Pancreas (tissue), 10 donors: ENCODE results near the gene LTK. TPM values are rescaled to one million over a fixed set of nuclear protein-coding genes. Genes with fewer than 3 reads are reported as not detected.

ENCODE experiments used
- ATAC-seq, 4 donors: fragments of 200-7000 bp; cut with Tn5 transposase; one replicate each; pipeline versions ENCODE4 v1.8.0 to v1.9.1; 2020; ENCODE audit warnings: mild to moderate bottlenecking in 4 of 4, moderate library complexity in 4 of 4
- DNase-seq, 6 donors: peaks; one replicate each; pipeline ENCODE4 v3.0.0-alpha.2; 2020
- FAIRE-seq: peaks from 2 replicates; lab custom pipeline; 2012; peaks lifted over from hg19 to GRCh38; lab: Jason Lieb, UNC
- H3K27ac ChIP-seq, 4 donors: fragments of 200-600 bp; sonication (generic); 1 replicate in 3 of 4; 2 replicates in 1 of 4; pipeline versions ENCODE4 v1.5.0 to v1.8.0; 2020
- H3K27me3 ChIP-seq, 4 donors: fragments of 200-600 bp; one replicate each; pipeline ENCODE4 v1.8.0; 2021
- H3K36me3 ChIP-seq, 3 donors: fragments of 200-600 bp; sonication (generic) in 1 of 3; one replicate each; pipeline versions ENCODE4 v1.5.0 to v1.8.0; 2020 to 2021
- H3K4me1 ChIP-seq, 3 donors: fragments of 200-600 bp; one replicate each; pipeline ENCODE4 v1.8.0; 2021
- H3K4me3 ChIP-seq, 4 donors: fragments of 200-600 bp; sonication (generic) in 2 of 4; one replicate each; pipeline versions ENCODE4 v1.5.0 to v1.8.0; 2020 to 2021
- H3K9me3 ChIP-seq, 4 donors: fragments of 200-600 bp; one replicate each; pipeline ENCODE4 v1.8.0; 2021
- WGBS, 2 donors: extraction: QIAGEN DNeasy Blood & Tissue Kit; methylation state at CpG; one replicate each; pipeline ENCODE4 v1.1.7; 2013; 5-methylcytosine and 5-hydroxymethylcytosine counted together
- intact Hi-C, 3 donors: fragments of 100-400 bp; cut with DNase I; formaldehyde crosslinking; loops; one replicate each; pipeline versions ENCODE4 v1.11.1 to v1.14.2; 2022
- polyA plus RNA-seq, 2 donors: library from polyadenylated mRNA; stranded (reverse); fragments of 200-250 nt; gene quantifications; one replicate each; pipeline ENCODE4 v1.2.3, GENCODE V29; 2013
- total RNA-seq, 6 donors: library from RNA; stranded (reverse); fragmentation: NEBNext Ultra II Directional in 4 of 6; extraction: Animal tissue kit (Norgen Biotek cat#: 25700) in 4 of 6; gene quantifications; one replicate each; pipeline versions ENCODE4 v1.2.1 to v1.2.4, GENCODE V29; 2021 to 2023
- TF ChIP-seq, protein P1 (sequence below), 4 donors: fragments of 200-600 bp; sonication (generic) in 3 of 4; IDR thresholded peaks; one replicate each; pipeline versions ENCODE4 v1.5.0 to v1.8.0; 2021; ENCODE audit warnings: antibody characterized with exemption in 4 of 4
- donor health status: healthy with polysubstance abuse.
- donor health status: DM: no; HTN: no; CAD: no; lungs with moderate emphysema.
- donor health status: DM: no; HTN: no; CAD: no.
- donor health status: control.
- donor health status: control.
- donor health status: Bipolar disorder and iron deficiency.
- donor health status: DM: yes; HTN: yes; CAD: no.
- donor health status: DM: no; HTN: no; CAD: no.
- donor health status: DM: no; HTN: no; CAD: no.
- donor health status: DM: yes; HTN: yes; CAD: no.

Gene LTK
- total and polyA plus RNA-seq, 8 donors = 0.17 to 0.63 (median 0.26) TPM

- Histone ChIP-seq H3K36me3 (no peaks in the 10 kb centered on the region), H3K9me3 (no peaks in the 10 kb centered on the region), H3K4me3 (no peak overlapping the region), H3K4me1 (peaks cover 0 to 7% (median 3%) of the 10 kb centered on the region in 3 donors), H3K27ac (no peak overlapping the region), H3K27me3 (no peaks in the 10 kb centered on the region)
- DNase-seq (no peak), ATAC-seq (no peak), FAIRE-seq (no peak)
- TF ChIP-seq, protein P1, sequence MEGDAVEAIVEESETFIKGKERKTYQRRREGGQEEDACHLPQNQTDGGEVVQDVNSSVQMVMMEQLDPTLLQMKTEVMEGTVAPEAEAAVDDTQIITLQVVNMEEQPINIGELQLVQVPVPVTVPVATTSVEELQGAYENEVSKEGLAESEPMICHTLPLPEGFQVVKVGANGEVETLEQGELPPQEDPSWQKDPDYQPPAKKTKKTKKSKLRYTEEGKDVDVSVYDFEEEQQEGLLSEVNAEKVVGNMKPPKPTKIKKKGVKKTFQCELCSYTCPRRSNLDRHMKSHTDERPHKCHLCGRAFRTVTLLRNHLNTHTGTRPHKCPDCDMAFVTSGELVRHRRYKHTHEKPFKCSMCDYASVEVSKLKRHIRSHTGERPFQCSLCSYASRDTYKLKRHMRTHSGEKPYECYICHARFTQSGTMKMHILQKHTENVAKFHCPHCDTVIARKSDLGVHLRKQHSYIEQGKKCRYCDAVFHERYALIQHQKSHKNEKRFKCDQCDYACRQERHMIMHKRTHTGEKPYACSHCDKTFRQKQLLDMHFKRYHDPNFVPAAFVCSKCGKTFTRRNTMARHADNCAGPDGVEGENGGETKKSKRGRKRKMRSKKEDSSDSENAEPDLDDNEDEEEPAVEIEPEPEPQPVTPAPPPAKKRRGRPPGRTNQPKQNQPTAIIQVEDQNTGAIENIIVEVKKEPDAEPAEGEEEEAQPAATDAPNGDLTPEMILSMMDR (IDR thresholded peaks at IDR 0.05) = no peak
- 93 to 94% methylated on average over 2 of the region's 2 CpGs for WGBS, 2 donors
- intact Hi-C loops = no loop called here
These were observed 15.0 kb downstream of the LTK start for GRCh38 chr15:41498657-41499056.

GRCh38 chr15:41495736-41496599, 17.7 kb downstream of the LTK start:
- H3K27me3 ChIP-seq = no peaks in the 10 kb centered on the region
- TF ChIP-seq, protein P1 (IDR thresholded peaks at IDR 0.05) = no peak
- intact Hi-C loops = no loop called here
- peaks cover 0 to 12% (median 8%) of the 10 kb centered on the region in 3 donors for H3K4me1 ChIP-seq
- no peaks in the 10 kb centered on the region for H3K9me3 ChIP-seq
- FAIRE-seq (no peak), ATAC-seq (peak; percentile 68 to 78 (median 76)), DNase-seq (peak; percentile 46 to 88 (median 72))
- peak overlapping the region; percentile 22 to 60 (median 40) for H3K27ac ChIP-seq
- WGBS, 2 donors = 27 to 30% methylated on average over 55 to 59 of the region's 59 CpGs
- peak overlapping the region in 2 of 4 donors; percentile 15 to 30 for H3K4me3 ChIP-seq
- no peaks in the 10 kb centered on the region for H3K36me3 ChIP-seq

GRCh38 chr15:41494922-41495735, 18.5 kb downstream of the LTK start:
- H3K4me3 ChIP-seq = peak overlapping the region in 2 of 4 donors; percentile 15 to 30
- ATAC-seq = peak in 1 of 4 donors; percentile 5
- no peaks in the 10 kb centered on the region for H3K27me3 ChIP-seq

GRCh38 chr15:41494190-41494921, 19.3 kb downstream of the LTK start:
- no peaks in the 10 kb centered on the region for H3K36me3 ChIP-seq
- ATAC-seq (peak in 1 of 4 donors; percentile 20), FAIRE-seq (no peak), DNase-seq (peak in 4 of 6 donors; percentile 25 to 83 (median 66))
- TF ChIP-seq, protein P1 (IDR thresholded peaks at IDR 0.05) = no peak
- H3K27ac ChIP-seq = no peak overlapping the region
- peaks cover 0 to 12% (median 8%) of the 10 kb centered on the region in 3 donors for H3K4me1 ChIP-seq
- intact Hi-C loops = no loop called here
- H3K4me3 ChIP-seq = peak overlapping the region; percentile 7 to 71 (median 45)
- WGBS, 2 donors = 5 to 9% methylated on average over 59 to 77 of the region's 77 CpGs
- no peaks in the 10 kb centered on the region for H3K27me3 ChIP-seq
- no peaks in the 10 kb centered on the region for H3K9me3 ChIP-seq

More at GRCh38 chr15:41494922-41495735, 18.5 kb downstream of the LTK start:
- TF ChIP-seq, protein P1 (IDR thresholded peaks at IDR 0.05) = no peak
- peak overlapping the region in 2 of 4 donors; percentile 22 to 43 for H3K27ac ChIP-seq
- FAIRE-seq = no peak
- peaks cover 0 to 12% (median 8%) of the 10 kb centered on the region in 3 donors for H3K4me1 ChIP-seq
- no peaks in the 10 kb centered on the region for H3K36me3 ChIP-seq
- WGBS, 2 donors = 42 to 45% methylated on average over 57 to 60 of the region's 60 CpGs
- intact Hi-C loops = no loop called here
- peak in 3 of 6 donors; percentile 30 to 83 (median 67) for DNase-seq
- H3K9me3 ChIP-seq = no peaks in the 10 kb centered on the region
